ENCODE results near the gene CEP104. TPM values are rescaled to one million over a fixed set of nuclear protein-coding genes. Genes with fewer than 3 reads are reported as not detected.

The CEP104 gene
- total RNA-seq, 1 experiment from 2014 or later, result 34.5 TPM

DNA sequence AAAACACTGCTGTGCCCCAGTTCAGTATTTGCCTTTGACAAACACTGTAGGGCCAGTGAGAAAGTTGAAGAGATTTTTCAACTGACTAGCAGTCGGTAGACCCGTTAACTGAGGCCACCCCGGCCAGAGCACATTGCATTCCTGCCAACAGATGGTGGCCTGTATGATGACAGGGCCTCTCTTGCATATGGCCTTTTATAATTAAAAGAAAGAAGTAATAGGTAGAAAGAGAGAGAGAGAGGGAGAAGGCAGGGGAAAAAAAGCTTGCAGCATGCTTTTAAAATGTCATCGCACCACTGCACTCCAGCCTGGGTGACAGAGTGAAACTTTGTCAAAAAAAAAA lies 47.8 kb upstream of the CEP104 start:
- H3K4me2 ChIP-seq (ENCODE audit: insufficient read depth, insufficient read length, low read length), result no peak overlapping the region
- no peak overlapping the region for H3K9ac ChIP-seq (ENCODE audit: extremely low read depth, insufficient read length, low read length)
- H3K4ac ChIP-seq (ENCODE audit: low read depth, low read length), result no peak overlapping the region
- H3K79me2 ChIP-seq (ENCODE audit: insufficient read depth, low read length), result no peaks in the 10 kb centered on the region
- no peak overlapping the region for H2BK5ac ChIP-seq (ENCODE audit: insufficient read length, low read length)
- no peak overlapping the region for H2BK15ac ChIP-seq (ENCODE audit: low read depth, low read length)
- no peak overlapping the region for H4K8ac ChIP-seq (replicated peaks; ENCODE audit: insufficient read length, low read depth, low read length)
- H4K5ac ChIP-seq (ENCODE audit: insufficient read length, low read depth, low read length), result no peak overlapping the region
- H3K27ac Mint-ChIP-seq, result no peak overlapping the region
- H2AFZ ChIP-seq (ENCODE audit: low read length), result no peak overlapping the region
- no peak overlapping the region for H3K18ac ChIP-seq (ENCODE audit: insufficient read length, low read depth, low read length)
- H2BK20ac ChIP-seq (ENCODE audit: low read depth, low read length, poor library complexity, severe bottlenecking), result no peak overlapping the region
- no peak overlapping the region for H3K4me3 Mint-ChIP-seq
- peaks cover under 1% of the 10 kb centered on the region for H3K23me2 ChIP-seq (ENCODE audit: insufficient read length, low read depth, low read length, poor library complexity, severe bottlenecking)
- H3K9me3 Mint-ChIP-seq, result no peaks in the 10 kb centered on the region
- H3K23ac ChIP-seq (ENCODE audit: insufficient read length, low read depth, low read length), result no peak overlapping the region
- H3K27ac ChIP-seq (ENCODE audit: insufficient read length, low read depth, low read length), result no peak overlapping the region
- H2AK5ac ChIP-seq (ENCODE audit: insufficient read length, low read length), result no peak overlapping the region
- no peak overlapping the region for H3T11ph ChIP-seq (ENCODE audit: low read length)
- TF ChIP-seq, protein P1, sequence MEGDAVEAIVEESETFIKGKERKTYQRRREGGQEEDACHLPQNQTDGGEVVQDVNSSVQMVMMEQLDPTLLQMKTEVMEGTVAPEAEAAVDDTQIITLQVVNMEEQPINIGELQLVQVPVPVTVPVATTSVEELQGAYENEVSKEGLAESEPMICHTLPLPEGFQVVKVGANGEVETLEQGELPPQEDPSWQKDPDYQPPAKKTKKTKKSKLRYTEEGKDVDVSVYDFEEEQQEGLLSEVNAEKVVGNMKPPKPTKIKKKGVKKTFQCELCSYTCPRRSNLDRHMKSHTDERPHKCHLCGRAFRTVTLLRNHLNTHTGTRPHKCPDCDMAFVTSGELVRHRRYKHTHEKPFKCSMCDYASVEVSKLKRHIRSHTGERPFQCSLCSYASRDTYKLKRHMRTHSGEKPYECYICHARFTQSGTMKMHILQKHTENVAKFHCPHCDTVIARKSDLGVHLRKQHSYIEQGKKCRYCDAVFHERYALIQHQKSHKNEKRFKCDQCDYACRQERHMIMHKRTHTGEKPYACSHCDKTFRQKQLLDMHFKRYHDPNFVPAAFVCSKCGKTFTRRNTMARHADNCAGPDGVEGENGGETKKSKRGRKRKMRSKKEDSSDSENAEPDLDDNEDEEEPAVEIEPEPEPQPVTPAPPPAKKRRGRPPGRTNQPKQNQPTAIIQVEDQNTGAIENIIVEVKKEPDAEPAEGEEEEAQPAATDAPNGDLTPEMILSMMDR (conservative IDR thresholded peaks at IDR 0.05), result no peak; the same call in 2 of the 3 replicates
- H3K27me3 Mint-ChIP-seq (ENCODE audit: low read depth), result peaks cover 2% of the 10 kb centered on the region
- H3K9me3 ChIP-seq (ENCODE audit: control insufficient read depth, low read depth, low read length), result no peaks in the 10 kb centered on the region
- H3K4me1 Mint-ChIP-seq, result peaks cover 23 to 28% of the 10 kb centered on the region in 2 experiments
- no peaks in the 10 kb centered on the region for H3K4me1 ChIP-seq (ENCODE audit: insufficient read depth, low read length)
- no peak for DNase-seq
- H2BK12ac ChIP-seq (ENCODE audit: insufficient read length, low read depth, low read length), result no peak overlapping the region
- no peaks in the 10 kb centered on the region for H4K20me1 ChIP-seq (ENCODE audit: control insufficient read depth, insufficient read depth, insufficient read length)
- H2BK120ac ChIP-seq (ENCODE audit: low read depth, low read length, poor library complexity, severe bottlenecking), result no peak overlapping the region
- H3K79me1 ChIP-seq (ENCODE audit: insufficient read depth, low read depth, low read length, poor library complexity, severe bottlenecking), result no peaks in the 10 kb centered on the region
- H3K14ac ChIP-seq (ENCODE audit: insufficient read depth, low read length), result no peak overlapping the region
- H3K56ac ChIP-seq (ENCODE audit: insufficient read length, low read depth, low read length), result no peak overlapping the region
- no CpG with 5 or more reads among the region's 4 CpGs for WGBS (ENCODE audit: extremely low coverage, insufficient read length, low lambda C conversion rate)
- H3K27me3 ChIP-seq (ENCODE audit: insufficient read depth, low read length), result no peaks in the 10 kb centered on the region
- H4K91ac ChIP-seq (ENCODE audit: insufficient read length, low read depth, low read length), result no peak overlapping the region
- no peaks in the 10 kb centered on the region; a peak in 1 of 7 replicates for H3K36me3 Mint-ChIP-seq (ENCODE audit: insufficient read depth in 1 of 3, low read depth in 3 of 3)

All from H9 (cell line).